Measurements from ENCODE around the gene AQP5.

- TF ChIP-seq POLR2AphosphoS5 (IDR thresholded peaks at IDR 0.05) (no peak), CTCF (IDR thresholded peaks at IDR 0.05) (no peak), POLR2A (IDR thresholded peaks at IDR 0.05) (no peak)
Observed at GRCh38 chr12:49921299-49921698, 40.4 kb upstream of the AQP5 start.

Measured in gastroesophageal sphincter (tissue), 3 donors.